ENCODE results near the gene PPY. TPM values are rescaled to one million over a fixed set of nuclear protein-coding genes. Genes with fewer than 3 reads are reported as not detected.

Gene PPY
- total RNA-seq, 1 experiment from 2014 or later = not detected

DNA sequence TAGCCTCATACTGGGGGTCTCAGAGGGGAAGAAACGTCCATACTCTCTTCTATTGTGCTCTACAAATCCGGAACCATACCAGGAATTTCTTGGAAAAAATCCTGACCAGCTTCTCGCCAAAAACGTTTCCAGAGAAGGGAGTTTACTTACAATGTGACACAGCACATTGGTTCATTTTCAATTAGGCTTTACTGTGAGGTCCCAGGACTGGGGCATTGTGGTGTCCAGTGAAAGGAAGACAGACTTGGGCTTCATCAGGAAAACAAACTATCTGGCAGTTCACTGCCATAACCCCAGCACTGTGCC is 49.7 kb downstream of the PPY start:
- Mint-ChIP-seq H3K9me3 (ENCODE audit: unreplicated experiment) (no peaks in the 10 kb centered on the region), H3K36me3 (ENCODE audit: insufficient read depth, unreplicated experiment) (no peaks in the 10 kb centered on the region), H3K4me1 (ENCODE audit: low read depth, unreplicated experiment) (no peaks in the 10 kb centered on the region), H3K4me3 (ENCODE audit: unreplicated experiment) (no peak overlapping the region), H3K27me3 (ENCODE audit: insufficient read depth, unreplicated experiment) (no peaks in the 10 kb centered on the region), H3K27ac (ENCODE audit: unreplicated experiment) (no peak overlapping the region)
- TF ChIP-seq, protein P1, sequence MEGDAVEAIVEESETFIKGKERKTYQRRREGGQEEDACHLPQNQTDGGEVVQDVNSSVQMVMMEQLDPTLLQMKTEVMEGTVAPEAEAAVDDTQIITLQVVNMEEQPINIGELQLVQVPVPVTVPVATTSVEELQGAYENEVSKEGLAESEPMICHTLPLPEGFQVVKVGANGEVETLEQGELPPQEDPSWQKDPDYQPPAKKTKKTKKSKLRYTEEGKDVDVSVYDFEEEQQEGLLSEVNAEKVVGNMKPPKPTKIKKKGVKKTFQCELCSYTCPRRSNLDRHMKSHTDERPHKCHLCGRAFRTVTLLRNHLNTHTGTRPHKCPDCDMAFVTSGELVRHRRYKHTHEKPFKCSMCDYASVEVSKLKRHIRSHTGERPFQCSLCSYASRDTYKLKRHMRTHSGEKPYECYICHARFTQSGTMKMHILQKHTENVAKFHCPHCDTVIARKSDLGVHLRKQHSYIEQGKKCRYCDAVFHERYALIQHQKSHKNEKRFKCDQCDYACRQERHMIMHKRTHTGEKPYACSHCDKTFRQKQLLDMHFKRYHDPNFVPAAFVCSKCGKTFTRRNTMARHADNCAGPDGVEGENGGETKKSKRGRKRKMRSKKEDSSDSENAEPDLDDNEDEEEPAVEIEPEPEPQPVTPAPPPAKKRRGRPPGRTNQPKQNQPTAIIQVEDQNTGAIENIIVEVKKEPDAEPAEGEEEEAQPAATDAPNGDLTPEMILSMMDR (IDR thresholded peaks at IDR 0.05; ENCODE audit: insufficient read depth in 1 of 2, low read depth in 1 of 2, low read length in 1 of 2, severe bottlenecking in 1 of 2, unreplicated experiment in 1 of 2) = no peak
- CTCF ChIA-PET = no interaction called here
- Histone ChIP-seq H3K27me3 (replicated peaks; ENCODE audit: control insufficient read depth, insufficient read depth, low read length) (no peaks in the 10 kb centered on the region), H3K4me1 (no peaks in the 10 kb centered on the region), H3K9me3 (no peaks in the 10 kb centered on the region), H3K36me3 (ENCODE audit: control insufficient read depth, insufficient read depth, low read length) (no peaks in the 10 kb centered on the region), H3K4me3 (ENCODE audit: low read depth, low read length) (no peak overlapping the region)
- intact Hi-C loops (cut with micrococcal nuclease; ENCODE audit: unreplicated experiment) = no loop called here
- no peak for DNase-seq
- POLR2A ChIA-PET = no interaction called here
- BruUV-seq (replicated peaks) = no TSS peak

DNA sequence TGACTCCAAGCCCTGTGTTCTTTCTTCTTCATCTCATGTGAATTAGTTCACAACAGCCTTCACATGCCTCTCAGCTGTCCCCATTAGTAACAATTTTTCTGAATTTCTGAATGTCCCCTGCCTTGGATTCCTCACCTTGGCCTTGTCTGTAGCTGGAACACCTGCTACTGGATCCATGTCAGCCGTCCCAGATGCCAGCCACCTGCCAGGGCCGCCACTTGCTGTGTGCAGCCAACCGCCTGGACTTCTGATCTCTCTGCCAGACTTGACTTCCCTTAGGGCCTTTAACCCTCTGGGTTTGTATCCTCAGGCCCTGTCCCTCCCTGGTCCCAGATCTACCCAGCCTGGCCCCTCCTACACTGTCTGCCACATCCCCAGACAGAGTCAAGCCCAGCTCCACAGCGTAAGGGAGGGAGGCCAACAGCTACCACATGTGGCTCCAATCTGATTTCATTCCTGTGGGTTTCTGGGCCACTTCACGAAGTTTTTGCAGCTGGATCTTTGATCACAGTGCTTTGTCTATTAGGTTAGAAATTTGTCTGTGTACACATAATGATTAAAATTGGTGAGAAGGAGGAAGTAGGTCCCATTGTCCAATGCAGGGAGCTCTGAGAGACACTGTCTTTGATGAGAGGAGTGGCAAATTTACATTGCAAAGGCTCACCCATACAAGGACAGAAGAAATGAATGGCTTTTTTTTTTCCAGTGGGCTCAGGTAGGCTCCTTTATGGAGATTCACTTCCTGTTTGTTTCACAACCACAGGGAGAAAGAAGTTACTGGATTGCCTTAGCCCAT is 50.2 kb downstream of the PPY start:
- CTCF ChIA-PET = no interaction called here
- Histone ChIP-seq H3K4me1 (no peaks in the 10 kb centered on the region), H3K9me3 (no peaks in the 10 kb centered on the region), H3K4me3 (ENCODE audit: low read depth, low read length) (no peak overlapping the region), H3K27me3 (replicated peaks; ENCODE audit: control insufficient read depth, insufficient read depth, low read length) (no peaks in the 10 kb centered on the region), H3K36me3 (ENCODE audit: control insufficient read depth, insufficient read depth, low read length) (no peaks in the 10 kb centered on the region)
- no TSS peak for BruUV-seq (replicated peaks)
- DNase-seq = no peak
- intact Hi-C loops (cut with micrococcal nuclease; ENCODE audit: unreplicated experiment) = no loop called here
- TF ChIP-seq, protein P1 (IDR thresholded peaks at IDR 0.05; ENCODE audit: insufficient read depth in 1 of 2, low read depth in 1 of 2, low read length in 1 of 2, severe bottlenecking in 1 of 2, unreplicated experiment in 1 of 2) = no peak
- Mint-ChIP-seq H3K27ac (ENCODE audit: unreplicated experiment) (no peak overlapping the region), H3K36me3 (ENCODE audit: insufficient read depth, unreplicated experiment) (no peaks in the 10 kb centered on the region), H3K4me3 (ENCODE audit: unreplicated experiment) (no peak overlapping the region), H3K9me3 (ENCODE audit: unreplicated experiment) (no peaks in the 10 kb centered on the region), H3K27me3 (ENCODE audit: insufficient read depth, unreplicated experiment) (no peaks in the 10 kb centered on the region), H3K4me1 (ENCODE audit: low read depth, unreplicated experiment) (no peaks in the 10 kb centered on the region)
- POLR2A ChIA-PET = no interaction called here

Other genes starting within 250 kb of the PPY start
- gene SOST, start 183.7 kb downstream of the PPY start, total RNA-seq (2022) = not detected in 2 replicates
- 78.8 and 86.3 TPM in 2 replicates for gene DUSP3, start 163.5 kb downstream of the PPY start, total RNA-seq (2022)
- gene CFAP97D1, start 162.0 kb downstream of the PPY start, total RNA-seq (2022) = 0.18 TPM in 1 of 2 replicates, not detected in the other
- 7.9 and 8.3 TPM in 2 replicates for gene MPP3, start 109.3 kb downstream of the PPY start, total RNA-seq (2022)
- not detected in 2 replicates for gene CD300LG, start 95.3 kb downstream of the PPY start, total RNA-seq (2022)
- 5.2 and 5.6 TPM in 2 replicates for gene MPP2, start 34.9 kb downstream of the PPY start, total RNA-seq (2022)
- not detected in 2 replicates for gene PYY, start 11.5 kb upstream of the PPY start, total RNA-seq (2022)
- 0.42 and 0.50 TPM in 2 replicates for gene NAGS, start 62.1 kb upstream of the PPY start, total RNA-seq (2022)
- gene TMEM101, start 72.5 kb upstream of the PPY start, total RNA-seq (2022) = 41.7 and 43.5 TPM in 2 replicates
- gene LSM12, start 124.2 kb upstream of the PPY start, total RNA-seq (2022) = 83.1 and 85.5 TPM in 2 replicates
- gene G6PC3, start 128.3 kb upstream of the PPY start, total RNA-seq (2022) = 60.1 and 64.5 TPM in 2 replicates
- gene HDAC5, start 181.2 kb upstream of the PPY start, total RNA-seq (2022) = 25.9 and 27.0 TPM in 2 replicates
- gene HROB, start 199.5 kb upstream of the PPY start, total RNA-seq (2022) = 15.2 and 17.0 TPM in 2 replicates
- gene ASB16, start 228.2 kb upstream of the PPY start, total RNA-seq (2022) = 0.26 TPM in 1 of 2 replicates, not detected in the other
- 28.4 and 30.3 TPM in 2 replicates for gene TMUB2, start 244.5 kb upstream of the PPY start, total RNA-seq (2022)

Data from Caco-2 (cell line).